HG03460 (cell line): ENCODE results near the gene CADPS2.

ENCODE experiments used
- ATAC-seq: cut with Tn5 transposase; IDR thresholded peaks from one replicate; pipeline ENCODE4 v1.9.1; 2021; ENCODE audit not compliant: unreplicated experiment

CADPS2 gene

GRCh38 chr7:122789156-122789555 is 97.1 kb downstream of the CADPS2 start:
- ATAC-seq: no peak

- no peak for ATAC-seq
Observed at GRCh38 chr7:122770686-122771335, 115.4 kb downstream of the CADPS2 start.

- no peak for ATAC-seq
Observed at GRCh38 chr7:122768827-122769226, 117.4 kb downstream of the CADPS2 start.

GRCh38 chr7:122767339-122767738 is 118.9 kb downstream of the CADPS2 start:
- no peak for ATAC-seq

- ATAC-seq: no peak
Observed at GRCh38 chr7:122766593-122766992, 119.7 kb downstream of the CADPS2 start.

- no peak for ATAC-seq
Observed at GRCh38 chr7:122764902-122765301, 121.4 kb downstream of the CADPS2 start.

- no peak for ATAC-seq
Observed at GRCh38 chr7:122764020-122764419, 122.2 kb downstream of the CADPS2 start.

- ATAC-seq: no peak
Observed at GRCh38 chr7:122762071-122762470, 124.2 kb downstream of the CADPS2 start.

GRCh38 chr7:122758501-122758900 is 127.8 kb downstream of the CADPS2 start:
- ATAC-seq: no peak

GRCh38 chr7:122756860-122757259 is 129.4 kb downstream of the CADPS2 start:
- no peak for ATAC-seq

- ATAC-seq: no peak
Observed at GRCh38 chr7:122755696-122756095, 130.6 kb downstream of the CADPS2 start.

GRCh38 chr7:122752583-122752982 is 133.7 kb downstream of the CADPS2 start:
- no peak for ATAC-seq

- no peak for ATAC-seq
Observed at GRCh38 chr7:122750389-122750788, 135.9 kb downstream of the CADPS2 start.

GRCh38 chr7:122748195-122748594 is 138.1 kb downstream of the CADPS2 start:
- no peak for ATAC-seq

- no peak for ATAC-seq
Observed at GRCh38 chr7:122746948-122747347, 139.3 kb downstream of the CADPS2 start.

- ATAC-seq: no peak
Observed at GRCh38 chr7:122743211-122743610, 143.0 kb downstream of the CADPS2 start.

GRCh38 chr7:122738947-122739346 is 147.3 kb downstream of the CADPS2 start:
- no peak for ATAC-seq

- no peak for ATAC-seq
Observed at GRCh38 chr7:122736183-122736582, 150.1 kb downstream of the CADPS2 start.

GRCh38 chr7:122727759-122728158 is 158.5 kb downstream of the CADPS2 start:
- no peak for ATAC-seq

- no peak for ATAC-seq
Observed at GRCh38 chr7:122727354-122727753, 158.9 kb downstream of the CADPS2 start.

GRCh38 chr7:122726881-122727280 is 159.4 kb downstream of the CADPS2 start:
- no peak for ATAC-seq

- no peak for ATAC-seq
Observed at GRCh38 chr7:122724366-122724765, 161.9 kb downstream of the CADPS2 start.

- ATAC-seq: no peak
Observed at GRCh38 chr7:122719010-122719578, 167.2 kb downstream of the CADPS2 start.
